HG03520 (cell line): ENCODE data around the gene GPX4.

Experiments
- ATAC-seq: cut with Tn5 transposase; IDR thresholded peaks from one replicate; pipeline ENCODE4 v1.9.1; 2021; ENCODE audit warnings: mild to moderate bottlenecking, moderate library complexity; ENCODE audit not compliant: unreplicated experiment

Gene GPX4

GRCh38 chr19:1103708-1104310 is at the start of gene GPX4:
TSS of gene GPX4 (plus strand) at chr19:1103994. CDS start at chr19:1104044, 50 bp downstream.
- ATAC-seq = peak; percentile 70

GRCh38 chr19:1054102-1055027 is 49.4 kb upstream of the GPX4 start:
- no peak for ATAC-seq

GRCh38 chr19:1055028-1055425 is 48.8 kb upstream of the GPX4 start:
- ATAC-seq = no peak

- no peak for ATAC-seq
These were observed 47.7 kb upstream of the GPX4 start for GRCh38 chr19:1055886-1056620.

- no peak for ATAC-seq
These were observed 46.5 kb upstream of the GPX4 start for GRCh38 chr19:1057176-1057855.

GRCh38 chr19:1058112-1058511 is 45.7 kb upstream of the GPX4 start:
- no peak for ATAC-seq

GRCh38 chr19:1060689-1061088 is 43.1 kb upstream of the GPX4 start:
- no peak for ATAC-seq

GRCh38 chr19:1061987-1062386 is 41.8 kb upstream of the GPX4 start:
- no peak for ATAC-seq

- ATAC-seq = no peak
These were observed 41.3 kb upstream of the GPX4 start for GRCh38 chr19:1062387-1063029.

- no peak for ATAC-seq
These were observed 40.5 kb upstream of the GPX4 start for GRCh38 chr19:1063030-1063908.

GRCh38 chr19:1063909-1064660 is 39.7 kb upstream of the GPX4 start:
- ATAC-seq = no peak

GRCh38 chr19:1064661-1065605 is 38.9 kb upstream of the GPX4 start:
- no peak for ATAC-seq

- ATAC-seq = no peak
These were observed 38.1 kb upstream of the GPX4 start for GRCh38 chr19:1065606-1066109.

GRCh38 chr19:1066251-1066747 is 37.5 kb upstream of the GPX4 start:
- ATAC-seq = no peak

GRCh38 chr19:1066748-1067340 is 37.0 kb upstream of the GPX4 start, which contains the start of gene ARHGAP45:
TSS of gene ARHGAP45 (plus strand) at chr19:1067167. CDS start at chr19:1067406, 239 bp downstream.
- ATAC-seq = no peak

- no peak for ATAC-seq
These were observed 36.3 kb upstream of the GPX4 start for GRCh38 chr19:1067341-1067957.
